Measurements from ENCODE around the gene PIEZO2. TPM values are rescaled to one million over a fixed set of nuclear protein-coding genes. Genes with fewer than 3 reads are reported as not detected.

PIEZO2 gene
- total RNA-seq, 6 donors from 2014 or later = 6.5 to 37.7 (median 7.8) TPM

GRCh38 chr18:10850840-10851239 is 298.5 kb downstream of the PIEZO2 start:
- no peak for TF ChIP-seq POLR2A (IDR thresholded peaks at IDR 0.05)
- TF ChIP-seq, protein P1, sequence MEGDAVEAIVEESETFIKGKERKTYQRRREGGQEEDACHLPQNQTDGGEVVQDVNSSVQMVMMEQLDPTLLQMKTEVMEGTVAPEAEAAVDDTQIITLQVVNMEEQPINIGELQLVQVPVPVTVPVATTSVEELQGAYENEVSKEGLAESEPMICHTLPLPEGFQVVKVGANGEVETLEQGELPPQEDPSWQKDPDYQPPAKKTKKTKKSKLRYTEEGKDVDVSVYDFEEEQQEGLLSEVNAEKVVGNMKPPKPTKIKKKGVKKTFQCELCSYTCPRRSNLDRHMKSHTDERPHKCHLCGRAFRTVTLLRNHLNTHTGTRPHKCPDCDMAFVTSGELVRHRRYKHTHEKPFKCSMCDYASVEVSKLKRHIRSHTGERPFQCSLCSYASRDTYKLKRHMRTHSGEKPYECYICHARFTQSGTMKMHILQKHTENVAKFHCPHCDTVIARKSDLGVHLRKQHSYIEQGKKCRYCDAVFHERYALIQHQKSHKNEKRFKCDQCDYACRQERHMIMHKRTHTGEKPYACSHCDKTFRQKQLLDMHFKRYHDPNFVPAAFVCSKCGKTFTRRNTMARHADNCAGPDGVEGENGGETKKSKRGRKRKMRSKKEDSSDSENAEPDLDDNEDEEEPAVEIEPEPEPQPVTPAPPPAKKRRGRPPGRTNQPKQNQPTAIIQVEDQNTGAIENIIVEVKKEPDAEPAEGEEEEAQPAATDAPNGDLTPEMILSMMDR (IDR thresholded peaks at IDR 0.05) = no peak
- no peak for TF ChIP-seq POLR2AphosphoS5 (IDR thresholded peaks at IDR 0.05)
- no peak for TF ChIP-seq EP300 (IDR thresholded peaks at IDR 0.05)
- H3K27me3 ChIP-seq = no peaks in the 10 kb centered on the region
- no peaks in the 10 kb centered on the region for H3K36me3 ChIP-seq
- no peak for ATAC-seq (ENCODE audit: low FRiP score in 2 of 2)
- DNase-seq = no peak
- H3K9me3 ChIP-seq = no peaks in the 10 kb centered on the region
- peaks cover 0 to 9% (median 3%) of the 10 kb centered on the region in 4 donors for H3K4me1 ChIP-seq
- no peak overlapping the region for H3K4me3 ChIP-seq
- H3K27ac ChIP-seq = no peak overlapping the region
- 15 to 19% methylated on average over 1 of the region's 1 CpG for WGBS, 2 donors

- Histone ChIP-seq H3K4me1 (peaks cover 0 to 9% (median 3%) of the 10 kb centered on the region in 4 donors), H3K4me3 (no peak overlapping the region), H3K27ac (no peak overlapping the region), H3K36me3 (no peaks in the 10 kb centered on the region), H3K9me3 (no peaks in the 10 kb centered on the region), H3K27me3 (no peaks in the 10 kb centered on the region)
- TF ChIP-seq, protein P1 (IDR thresholded peaks at IDR 0.05) = no peak
- no peak for TF ChIP-seq POLR2A (IDR thresholded peaks at IDR 0.05)
- TF ChIP-seq POLR2AphosphoS5 (IDR thresholded peaks at IDR 0.05) = no peak
- TF ChIP-seq EP300 (IDR thresholded peaks at IDR 0.05) = no peak
- no peak for ATAC-seq (ENCODE audit: low FRiP score in 2 of 2)
- WGBS, 2 donors = 85 to 86% methylated on average over 7 of the region's 7 CpGs
- DNase-seq = no peak
Measured at GRCh38 chr18:10850216-10850615, 299.2 kb downstream of the PIEZO2 start.

DNA sequence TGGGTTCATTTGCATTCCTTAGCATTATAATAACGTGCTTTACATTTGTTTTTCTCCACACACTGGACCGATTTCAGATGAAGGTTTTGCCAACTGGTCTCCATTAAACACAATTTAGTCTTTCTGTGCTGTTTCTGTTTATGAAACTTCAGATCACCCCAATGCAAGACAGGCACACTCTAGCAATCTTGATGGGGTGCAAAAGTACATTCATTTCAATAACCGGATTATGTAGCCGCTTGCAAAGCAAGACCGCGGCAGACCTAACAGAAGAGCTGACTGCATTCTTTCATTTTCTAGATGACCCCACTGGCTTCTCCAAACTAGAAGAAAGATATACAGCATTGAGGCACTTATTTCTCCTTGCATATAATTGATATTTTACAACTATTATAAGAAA is 301.5 kb downstream of the PIEZO2 start:
- ATAC-seq (ENCODE audit: low FRiP score in 2 of 2) (no peak), DNase-seq (no peak)
- Histone ChIP-seq H3K4me1 (peaks cover 0 to 9% (median 3%) of the 10 kb centered on the region in 4 donors), H3K4me3 (no peak overlapping the region), H3K9me3 (no peaks in the 10 kb centered on the region), H3K36me3 (no peaks in the 10 kb centered on the region), H3K27ac (no peak overlapping the region), H3K27me3 (no peaks in the 10 kb centered on the region)
- TF ChIP-seq POLR2A (IDR thresholded peaks at IDR 0.05) = no peak
- no peak for TF ChIP-seq EP300 (IDR thresholded peaks at IDR 0.05)
- TF ChIP-seq, protein P1 (IDR thresholded peaks at IDR 0.05) = no peak
- no peak for TF ChIP-seq POLR2AphosphoS5 (IDR thresholded peaks at IDR 0.05)
- WGBS, 2 donors = 65 to 74% methylated on average over 6 of the region's 6 CpGs

GRCh38 chr18:10847408-10847790 is 302.0 kb downstream of the PIEZO2 start:
- 73 to 81% methylated on average over 4 to 8 of the region's 8 CpGs for WGBS, 2 donors
- H3K4me1 ChIP-seq = peaks cover 0 to 6% (median 3%) of the 10 kb centered on the region in 4 donors

More at GRCh38 chr18:10847408-10847790, 302.0 kb downstream of the PIEZO2 start:
- DNase-seq (no peak), ATAC-seq (ENCODE audit: low FRiP score in 2 of 2) (no peak)
- no peak overlapping the region for H3K27ac ChIP-seq
- H3K9me3 ChIP-seq = no peaks in the 10 kb centered on the region
- TF ChIP-seq, protein P1 (IDR thresholded peaks at IDR 0.05) = no peak
- TF ChIP-seq POLR2AphosphoS5 (IDR thresholded peaks at IDR 0.05) (no peak), POLR2A (IDR thresholded peaks at IDR 0.05) (no peak), EP300 (IDR thresholded peaks at IDR 0.05) (no peak)
- no peaks in the 10 kb centered on the region for H3K36me3 ChIP-seq
- H3K27me3 ChIP-seq = no peaks in the 10 kb centered on the region
- H3K4me3 ChIP-seq = no peak overlapping the region

All from upper lobe of left lung (tissue), 6 donors.